Measurements from ENCODE around the gene SPSB2.

Gene SPSB2

DNA sequence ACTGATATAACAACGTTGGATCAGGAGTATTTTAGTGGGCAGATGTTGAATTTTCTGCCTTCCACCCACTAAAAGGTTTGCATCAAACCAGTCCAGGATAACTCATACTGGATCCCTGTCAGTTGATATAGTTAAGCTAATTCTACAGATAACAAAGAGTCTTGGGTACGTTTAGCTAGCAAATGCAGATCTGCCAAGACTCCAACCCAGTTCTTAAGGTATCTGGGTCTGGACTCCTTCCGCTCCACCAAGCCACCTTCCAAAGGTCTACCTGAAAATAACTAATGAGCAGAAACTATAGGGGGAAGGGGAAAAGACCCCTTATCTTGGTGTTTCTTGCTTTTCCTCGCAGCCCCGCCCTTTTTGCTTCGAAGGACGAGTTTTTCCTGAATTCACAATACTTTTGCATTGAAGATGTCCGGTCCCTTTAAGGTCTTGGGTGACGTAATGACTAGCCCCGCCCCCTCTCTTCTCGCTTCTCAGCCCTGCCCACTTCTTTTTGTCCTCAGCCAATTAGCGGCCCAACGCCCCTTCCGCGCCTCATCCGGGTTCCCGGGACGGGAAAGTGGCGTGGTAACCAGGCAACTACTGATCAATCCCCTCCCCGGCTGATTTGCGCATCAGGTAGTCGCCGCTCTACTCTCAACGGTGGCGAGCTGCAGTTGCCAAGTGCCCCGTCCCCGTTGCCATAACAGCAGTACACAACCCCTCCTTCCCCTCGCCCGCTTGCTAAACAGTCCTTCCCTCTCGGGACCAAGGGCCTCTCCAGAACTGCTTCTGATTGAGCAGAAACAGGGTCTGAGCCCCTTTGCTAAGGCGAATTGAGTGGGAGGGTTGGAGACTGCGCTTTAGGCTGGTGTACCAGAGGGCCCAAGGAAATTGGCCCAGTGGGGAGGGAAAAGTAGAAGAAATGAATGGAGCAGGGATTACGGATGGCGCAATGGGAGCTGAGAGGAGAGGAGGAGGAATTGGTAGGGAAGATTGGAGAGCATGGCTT lies 31.5 kb upstream of the SPSB2 start, which contains the start of gene LRRC23 (continued):
- TF ChIP-seq, protein P1, sequence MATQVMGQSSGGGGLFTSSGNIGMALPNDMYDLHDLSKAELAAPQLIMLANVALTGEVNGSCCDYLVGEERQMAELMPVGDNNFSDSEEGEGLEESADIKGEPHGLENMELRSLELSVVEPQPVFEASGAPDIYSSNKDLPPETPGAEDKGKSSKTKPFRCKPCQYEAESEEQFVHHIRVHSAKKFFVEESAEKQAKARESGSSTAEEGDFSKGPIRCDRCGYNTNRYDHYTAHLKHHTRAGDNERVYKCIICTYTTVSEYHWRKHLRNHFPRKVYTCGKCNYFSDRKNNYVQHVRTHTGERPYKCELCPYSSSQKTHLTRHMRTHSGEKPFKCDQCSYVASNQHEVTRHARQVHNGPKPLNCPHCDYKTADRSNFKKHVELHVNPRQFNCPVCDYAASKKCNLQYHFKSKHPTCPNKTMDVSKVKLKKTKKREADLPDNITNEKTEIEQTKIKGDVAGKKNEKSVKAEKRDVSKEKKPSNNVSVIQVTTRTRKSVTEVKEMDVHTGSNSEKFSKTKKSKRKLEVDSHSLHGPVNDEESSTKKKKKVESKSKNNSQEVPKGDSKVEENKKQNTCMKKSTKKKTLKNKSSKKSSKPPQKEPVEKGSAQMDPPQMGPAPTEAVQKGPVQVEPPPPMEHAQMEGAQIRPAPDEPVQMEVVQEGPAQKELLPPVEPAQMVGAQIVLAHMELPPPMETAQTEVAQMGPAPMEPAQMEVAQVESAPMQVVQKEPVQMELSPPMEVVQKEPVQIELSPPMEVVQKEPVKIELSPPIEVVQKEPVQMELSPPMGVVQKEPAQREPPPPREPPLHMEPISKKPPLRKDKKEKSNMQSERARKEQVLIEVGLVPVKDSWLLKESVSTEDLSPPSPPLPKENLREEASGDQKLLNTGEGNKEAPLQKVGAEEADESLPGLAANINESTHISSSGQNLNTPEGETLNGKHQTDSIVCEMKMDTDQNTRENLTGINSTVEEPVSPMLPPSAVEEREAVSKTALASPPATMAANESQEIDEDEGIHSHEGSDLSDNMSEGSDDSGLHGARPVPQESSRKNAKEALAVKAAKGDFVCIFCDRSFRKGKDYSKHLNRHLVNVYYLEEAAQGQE (tag by site-specific recombination; IDR thresholded peaks at IDR 0.05), result no peak
- TF ChIP-seq, protein P2, sequence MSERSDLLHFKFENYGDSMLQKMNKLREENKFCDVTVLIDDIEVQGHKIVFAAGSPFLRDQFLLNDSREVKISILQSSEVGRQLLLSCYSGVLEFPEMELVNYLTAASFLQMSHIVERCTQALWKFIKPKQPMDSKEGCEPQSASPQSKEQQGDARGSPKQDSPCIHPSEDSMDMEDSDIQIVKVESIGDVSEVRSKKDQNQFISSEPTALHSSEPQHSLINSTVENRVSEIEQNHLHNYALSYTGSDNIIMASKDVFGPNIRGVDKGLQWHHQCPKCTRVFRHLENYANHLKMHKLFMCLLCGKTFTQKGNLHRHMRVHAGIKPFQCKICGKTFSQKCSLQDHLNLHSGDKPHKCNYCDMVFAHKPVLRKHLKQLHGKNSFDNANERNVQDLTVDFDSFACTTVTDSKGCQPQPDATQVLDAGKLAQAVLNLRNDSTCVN (tag by site-specific recombination; optimal IDR thresholded peaks at IDR 0.05), result peak; percentile 26
- TF ChIP-seq ZNF140 (tag by site-specific recombination; IDR thresholded peaks at IDR 0.05) (no peak), FEZF1 (tag by site-specific recombination; IDR thresholded peaks at IDR 0.05) (no peak), ZNF48 (tag by site-specific recombination; IDR thresholded peaks at IDR 0.05) (no peak), ZFP69B (tag by site-specific recombination; IDR thresholded peaks at IDR 0.05) (no peak), ZNF202 (tag by site-specific recombination; IDR thresholded peaks at IDR 0.05; ENCODE audit: borderline replicate concordance) (no peak), ZNF571 (tag by site-specific recombination; IDR thresholded peaks at IDR 0.05) (no peak), ZNF146 (tag by site-specific recombination; IDR thresholded peaks at IDR 0.05) (no peak; the same call in 1 of the 2 replicates), ZNF114 (tag by site-specific recombination; IDR thresholded peaks at IDR 0.05) (no peak), ZNF629 (tag by site-specific recombination; IDR thresholded peaks at IDR 0.05) (peak; percentile 80), KLF16 (tag by site-specific recombination; IDR thresholded peaks at IDR 0.05) (peak; percentile 48; the same call in 1 of the 2 replicates), WT1 (tag by site-specific recombination; IDR thresholded peaks at IDR 0.05) (no peak), GLI2 (tag by site-specific recombination; IDR thresholded peaks at IDR 0.05; ENCODE audit: borderline replicate concordance, low read depth) (no peak), SCRT1 (tag by site-specific recombination; IDR thresholded peaks at IDR 0.05; ENCODE audit: borderline replicate concordance) (peak; percentile 89; the same call in 1 of the 2 replicates), SP7 (tag by site-specific recombination; IDR thresholded peaks at IDR 0.05) (peak; percentile 48; the same call in 1 of the 2 replicates), ZNF394 (tag by site-specific recombination; IDR thresholded peaks at IDR 0.05; ENCODE audit: borderline replicate concordance) (0 out of 2 replicates have a peak, but pooled peaks have one; percentile 10), ZNF214 (tag by site-specific recombination; IDR thresholded peaks at IDR 0.05; ENCODE audit: borderline replicate concordance) (no peak), MYNN (tag by site-specific recombination; IDR thresholded peaks at IDR 0.05; ENCODE audit: borderline replicate concordance) (peak; percentile 94), ZNF221 (tag by site-specific recombination; IDR thresholded peaks at IDR 0.05; ENCODE audit: borderline replicate concordance) (no peak), ZNF600 (tag by site-specific recombination; IDR thresholded peaks at IDR 0.05) (peak; percentile 89)
- TF ChIP-seq, protein P3, sequence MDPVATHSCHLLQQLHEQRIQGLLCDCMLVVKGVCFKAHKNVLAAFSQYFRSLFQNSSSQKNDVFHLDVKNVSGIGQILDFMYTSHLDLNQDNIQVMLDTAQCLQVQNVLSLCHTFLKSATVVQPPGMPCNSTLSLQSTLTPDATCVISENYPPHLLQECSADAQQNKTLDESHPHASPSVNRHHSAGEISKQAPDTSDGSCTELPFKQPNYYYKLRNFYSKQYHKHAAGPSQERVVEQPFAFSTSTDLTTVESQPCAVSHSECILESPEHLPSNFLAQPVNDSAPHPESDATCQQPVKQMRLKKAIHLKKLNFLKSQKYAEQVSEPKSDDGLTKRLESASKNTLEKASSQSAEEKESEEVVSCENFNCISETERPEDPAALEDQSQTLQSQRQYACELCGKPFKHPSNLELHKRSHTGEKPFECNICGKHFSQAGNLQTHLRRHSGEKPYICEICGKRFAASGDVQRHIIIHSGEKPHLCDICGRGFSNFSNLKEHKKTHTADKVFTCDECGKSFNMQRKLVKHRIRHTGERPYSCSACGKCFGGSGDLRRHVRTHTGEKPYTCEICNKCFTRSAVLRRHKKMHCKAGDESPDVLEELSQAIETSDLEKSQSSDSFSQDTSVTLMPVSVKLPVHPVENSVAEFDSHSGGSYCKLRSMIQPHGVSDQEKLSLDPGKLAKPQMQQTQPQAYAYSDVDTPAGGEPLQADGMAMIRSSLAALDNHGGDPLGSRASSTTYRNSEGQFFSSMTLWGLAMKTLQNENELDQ (tag by site-specific recombination; IDR thresholded peaks at IDR 0.05; ENCODE audit: low read depth), result no peak
- TF ChIP-seq, protein P4, sequence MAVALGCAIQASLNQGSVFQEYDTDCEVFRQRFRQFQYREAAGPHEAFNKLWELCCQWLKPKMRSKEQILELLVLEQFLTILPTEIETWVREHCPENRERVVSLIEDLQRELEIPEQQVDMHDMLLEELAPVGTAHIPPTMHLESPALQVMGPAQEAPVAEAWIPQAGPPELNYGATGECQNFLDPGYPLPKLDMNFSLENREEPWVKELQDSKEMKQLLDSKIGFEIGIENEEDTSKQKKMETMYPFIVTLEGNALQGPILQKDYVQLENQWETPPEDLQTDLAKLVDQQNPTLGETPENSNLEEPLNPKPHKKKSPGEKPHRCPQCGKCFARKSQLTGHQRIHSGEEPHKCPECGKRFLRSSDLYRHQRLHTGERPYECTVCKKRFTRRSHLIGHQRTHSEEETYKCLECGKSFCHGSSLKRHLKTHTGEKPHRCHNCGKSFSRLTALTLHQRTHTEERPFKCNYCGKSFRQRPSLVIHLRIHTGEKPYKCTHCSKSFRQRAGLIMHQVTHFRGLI (tag by site-specific recombination; IDR thresholded peaks at IDR 0.05), result no peak
- TF ChIP-seq, protein P5, sequence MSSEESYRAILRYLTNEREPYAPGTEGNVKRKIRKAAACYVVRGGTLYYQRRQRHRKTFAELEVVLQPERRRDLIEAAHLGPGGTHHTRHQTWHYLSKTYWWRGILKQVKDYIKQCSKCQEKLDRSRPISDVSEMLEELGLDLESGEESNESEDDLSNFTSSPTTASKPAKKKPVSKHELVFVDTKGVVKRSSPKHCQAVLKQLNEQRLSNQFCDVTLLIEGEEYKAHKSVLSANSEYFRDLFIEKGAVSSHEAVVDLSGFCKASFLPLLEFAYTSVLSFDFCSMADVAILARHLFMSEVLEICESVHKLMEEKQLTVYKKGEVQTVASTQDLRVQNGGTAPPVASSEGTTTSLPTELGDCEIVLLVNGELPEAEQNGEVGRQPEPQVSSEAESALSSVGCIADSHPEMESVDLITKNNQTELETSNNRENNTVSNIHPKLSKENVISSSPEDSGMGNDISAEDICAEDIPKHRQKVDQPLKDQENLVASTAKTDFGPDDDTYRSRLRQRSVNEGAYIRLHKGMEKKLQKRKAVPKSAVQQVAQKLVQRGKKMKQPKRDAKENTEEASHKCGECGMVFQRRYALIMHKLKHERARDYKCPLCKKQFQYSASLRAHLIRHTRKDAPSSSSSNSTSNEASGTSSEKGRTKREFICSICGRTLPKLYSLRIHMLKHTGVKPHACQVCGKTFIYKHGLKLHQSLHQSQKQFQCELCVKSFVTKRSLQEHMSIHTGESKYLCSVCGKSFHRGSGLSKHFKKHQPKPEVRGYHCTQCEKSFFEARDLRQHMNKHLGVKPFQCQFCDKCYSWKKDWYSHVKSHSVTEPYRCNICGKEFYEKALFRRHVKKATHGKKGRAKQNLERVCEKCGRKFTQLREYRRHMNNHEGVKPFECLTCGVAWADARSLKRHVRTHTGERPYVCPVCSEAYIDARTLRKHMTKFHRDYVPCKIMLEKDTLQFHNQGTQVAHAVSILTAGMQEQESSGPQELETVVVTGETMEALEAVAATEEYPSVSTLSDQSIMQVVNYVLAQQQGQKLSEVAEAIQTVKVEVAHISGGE (tag by site-specific recombination; conservative IDR thresholded peaks at IDR 0.05; ENCODE audit: low read depth), result no peak
